SKM-1 (cell line): Measurements from ENCODE around the gene CLDN20.
"Not testable (repeated sequence)": the region's sequence is repeated elsewhere in the genome, so short reads cannot be mapped to it uniquely, and the experiment has no call there.

Experiments used
- DNase-seq: peaks from one replicate; lab custom pipeline; 2025; ENCODE audit not compliant: unreplicated experiment; lab: John Stamatoyannopoulos, UW

The CLDN20 gene, protein sequence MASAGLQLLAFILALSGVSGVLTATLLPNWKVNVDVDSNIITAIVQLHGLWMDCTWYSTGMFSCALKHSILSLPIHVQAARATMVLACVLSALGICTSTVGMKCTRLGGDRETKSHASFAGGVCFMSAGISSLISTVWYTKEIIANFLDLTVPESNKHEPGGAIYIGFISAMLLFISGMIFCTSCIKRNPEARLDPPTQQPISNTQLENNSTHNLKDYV

DNA sequence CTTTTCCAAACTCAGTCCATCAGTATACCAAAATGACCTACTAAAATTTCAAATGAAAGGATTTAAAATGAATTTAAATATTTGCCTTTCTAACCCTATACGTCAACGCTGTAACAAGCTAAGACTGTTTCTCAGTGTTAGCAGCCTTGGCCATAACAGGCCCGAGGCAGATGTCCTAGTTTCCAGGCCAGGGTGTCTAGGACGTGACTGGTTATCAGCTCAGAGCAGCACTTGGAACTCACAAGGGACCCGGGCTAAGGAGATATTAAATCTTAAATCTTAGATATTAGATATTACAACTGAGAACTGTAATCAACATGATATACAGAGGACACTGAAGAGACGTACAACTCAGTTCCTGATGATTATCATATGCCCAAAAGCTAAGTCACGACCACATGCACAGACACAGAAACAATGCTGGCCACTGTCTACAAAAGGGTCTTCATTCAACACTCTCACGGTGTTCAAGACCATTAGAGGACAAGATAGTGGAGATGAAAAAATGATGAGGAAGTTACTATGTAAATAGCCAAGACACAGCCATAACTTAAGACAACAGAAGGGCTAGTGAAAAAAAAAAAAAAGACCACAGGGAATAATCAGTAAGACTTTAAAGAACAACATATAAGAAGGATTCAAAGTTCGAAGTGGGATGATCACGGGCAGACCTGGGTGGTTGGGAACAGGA, at the start of gene CLDN20:
Gene CLDN20 (plus strand): TSS at position 641 of the 691 bp plus-strand sequence. CDS start 11,707 bp downstream, outside the sequence.
- no peak for DNase-seq

DNA sequence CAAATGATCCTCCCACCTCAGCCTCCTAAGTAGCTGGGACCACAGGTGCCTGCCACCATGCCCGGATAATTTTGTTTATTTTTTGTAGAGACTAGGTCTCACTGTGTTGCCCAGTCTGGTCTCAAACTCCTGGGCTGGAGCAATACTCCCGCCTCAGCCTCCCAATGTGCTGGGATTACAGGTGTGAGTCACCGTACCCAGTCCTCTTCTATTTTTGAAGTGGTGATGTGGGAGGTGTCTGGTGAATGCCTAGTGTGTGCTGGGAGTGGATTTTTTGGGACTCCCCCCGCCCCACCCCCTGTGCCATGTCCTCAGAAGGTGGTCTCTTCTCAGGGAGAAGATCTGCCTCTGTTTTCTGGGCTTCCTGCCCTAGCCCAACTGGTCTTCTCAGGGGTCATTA, 47.9 kb upstream of the CLDN20 start:
- no peak for DNase-seq

DNA sequence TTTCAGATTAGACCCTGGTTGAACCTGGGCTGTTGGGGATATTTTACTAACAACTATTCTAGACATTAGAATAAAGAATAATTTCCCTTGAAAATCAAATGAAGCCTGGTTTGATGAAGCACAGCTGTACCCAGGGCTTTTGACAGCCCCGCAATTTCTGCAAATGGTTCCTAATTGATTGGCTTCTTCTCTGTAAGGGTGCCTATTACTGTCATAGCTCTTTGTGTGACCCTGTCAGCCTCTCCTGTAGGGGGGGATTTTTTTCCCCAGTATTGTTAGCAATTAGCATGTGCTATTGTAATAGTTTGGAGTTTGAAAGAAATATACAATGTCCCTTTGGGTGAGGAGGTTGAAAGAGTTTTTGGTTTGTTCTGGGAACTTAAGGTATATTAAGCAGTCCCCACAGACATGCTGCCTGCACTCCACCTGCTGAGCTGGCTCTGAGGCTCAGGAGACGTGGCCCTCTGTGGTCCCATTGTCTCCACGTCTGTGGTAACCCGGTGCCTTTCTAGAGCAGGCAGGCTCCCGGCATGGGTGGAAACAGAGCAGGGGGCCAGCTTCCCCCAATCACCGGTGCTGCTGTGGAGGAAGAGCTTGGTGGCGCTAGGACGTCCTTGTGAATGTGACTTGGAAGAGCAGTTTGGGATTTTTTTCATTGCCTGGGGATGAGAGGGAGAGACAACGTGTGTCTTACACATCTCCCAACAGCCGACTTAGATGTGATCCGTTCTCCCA, 47.3 kb upstream of the CLDN20 start:
- no peak for DNase-seq

DNA sequence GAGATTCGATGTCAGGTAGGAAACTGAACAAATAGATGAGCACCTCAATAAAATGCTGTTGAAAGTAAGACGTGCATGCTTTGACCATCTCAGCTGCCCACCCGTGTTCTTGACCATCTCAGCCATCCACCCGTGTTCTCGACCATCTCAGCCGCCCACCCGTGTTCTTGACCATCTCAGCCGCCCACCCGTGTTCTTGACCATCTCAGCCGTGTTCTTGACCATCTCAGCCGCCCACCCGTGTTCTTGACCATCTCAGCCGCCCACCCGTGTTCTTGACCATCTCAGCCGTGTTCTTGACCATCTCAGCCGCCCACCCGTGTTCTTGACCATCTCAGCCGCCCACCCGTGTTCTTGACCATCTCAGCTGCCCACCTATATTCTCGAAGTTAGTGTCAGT, 45.1 kb upstream of the CLDN20 start:
- not testable (repeated sequence) for DNase-seq

DNA sequence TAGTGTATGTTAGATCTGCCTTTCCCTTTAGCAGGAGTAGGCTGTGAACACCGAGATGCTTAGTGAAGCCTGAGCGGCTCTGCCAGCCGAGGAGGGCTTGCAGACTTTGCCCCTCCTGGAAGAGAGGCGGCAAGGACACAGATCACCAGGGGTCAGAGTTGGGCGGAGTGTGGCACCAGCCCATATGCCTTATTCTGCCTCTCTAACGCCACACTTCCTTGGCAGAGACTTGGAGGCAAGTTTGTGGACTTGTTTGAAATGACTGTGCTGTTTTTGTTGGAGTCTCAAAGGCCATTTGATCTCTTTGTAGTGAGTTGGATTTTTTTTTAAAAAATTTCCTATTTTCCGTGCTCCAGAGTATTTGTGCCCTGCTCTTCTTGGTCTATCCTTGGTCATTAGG, 44.5 kb upstream of the CLDN20 start:
- DNase-seq = no peak

DNA sequence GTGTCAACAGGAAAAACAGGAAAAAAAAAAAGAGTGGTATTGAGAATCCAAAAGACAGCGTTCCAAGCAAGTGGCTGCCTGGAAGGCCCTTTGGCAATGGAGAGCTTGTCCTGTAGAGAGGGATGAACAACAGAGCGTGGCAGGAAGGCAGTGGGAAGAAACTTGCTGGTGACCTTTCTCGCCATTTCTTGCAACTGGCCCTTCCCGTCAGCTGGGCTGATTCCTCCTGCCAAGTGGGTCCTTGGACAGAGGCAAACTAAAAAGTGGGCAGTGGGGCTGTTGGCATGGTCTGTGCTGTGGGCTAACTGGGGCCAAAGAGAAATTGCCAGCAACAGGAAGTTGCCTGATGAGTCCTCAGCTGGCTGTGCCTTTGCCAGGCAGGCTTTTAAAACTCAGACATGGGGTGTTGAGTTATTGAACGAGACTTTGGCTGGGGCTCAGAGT, 43.9 kb upstream of the CLDN20 start:
- DNase-seq = no peak

DNA sequence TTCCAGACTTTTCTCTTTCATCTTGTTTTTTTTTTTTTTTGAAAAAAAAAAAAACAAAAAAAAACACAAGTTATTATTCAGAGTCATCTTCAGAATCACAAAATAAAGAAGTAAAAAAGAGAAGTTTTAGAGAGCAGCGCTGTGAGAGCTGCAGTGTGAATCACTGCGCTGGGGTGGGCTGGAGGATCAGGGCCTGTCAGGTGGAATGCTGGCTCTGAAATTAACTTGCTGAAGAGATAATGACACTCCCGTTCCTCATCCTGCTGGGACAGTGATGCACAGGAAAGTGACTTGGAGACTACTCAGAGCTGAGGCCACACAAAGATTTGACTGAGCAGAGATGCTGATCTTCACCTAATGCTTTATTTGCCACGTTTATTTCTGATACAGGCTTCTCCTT, 42.7 kb upstream of the CLDN20 start:
- DNase-seq = no peak

DNA sequence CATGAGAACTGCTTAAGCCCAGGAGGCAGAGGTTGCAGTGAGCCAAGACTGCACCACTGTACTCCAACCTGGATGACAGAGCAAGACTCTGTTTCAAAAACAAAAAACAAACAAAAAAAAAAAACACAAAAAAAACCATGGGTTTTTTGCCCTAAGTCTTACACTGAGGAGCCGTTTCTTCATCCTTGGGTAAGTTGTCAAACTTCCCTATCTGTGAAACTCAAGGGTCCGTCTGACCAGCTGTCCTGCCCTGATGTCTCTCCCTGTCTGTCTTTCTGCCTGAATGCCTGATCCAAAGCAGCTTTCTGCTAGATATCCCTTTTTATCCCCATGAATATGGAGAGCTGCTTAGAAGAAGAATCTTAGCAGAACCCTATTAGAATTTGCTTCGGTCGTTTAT, 41.3 kb upstream of the CLDN20 start:
- DNase-seq = no peak

DNA sequence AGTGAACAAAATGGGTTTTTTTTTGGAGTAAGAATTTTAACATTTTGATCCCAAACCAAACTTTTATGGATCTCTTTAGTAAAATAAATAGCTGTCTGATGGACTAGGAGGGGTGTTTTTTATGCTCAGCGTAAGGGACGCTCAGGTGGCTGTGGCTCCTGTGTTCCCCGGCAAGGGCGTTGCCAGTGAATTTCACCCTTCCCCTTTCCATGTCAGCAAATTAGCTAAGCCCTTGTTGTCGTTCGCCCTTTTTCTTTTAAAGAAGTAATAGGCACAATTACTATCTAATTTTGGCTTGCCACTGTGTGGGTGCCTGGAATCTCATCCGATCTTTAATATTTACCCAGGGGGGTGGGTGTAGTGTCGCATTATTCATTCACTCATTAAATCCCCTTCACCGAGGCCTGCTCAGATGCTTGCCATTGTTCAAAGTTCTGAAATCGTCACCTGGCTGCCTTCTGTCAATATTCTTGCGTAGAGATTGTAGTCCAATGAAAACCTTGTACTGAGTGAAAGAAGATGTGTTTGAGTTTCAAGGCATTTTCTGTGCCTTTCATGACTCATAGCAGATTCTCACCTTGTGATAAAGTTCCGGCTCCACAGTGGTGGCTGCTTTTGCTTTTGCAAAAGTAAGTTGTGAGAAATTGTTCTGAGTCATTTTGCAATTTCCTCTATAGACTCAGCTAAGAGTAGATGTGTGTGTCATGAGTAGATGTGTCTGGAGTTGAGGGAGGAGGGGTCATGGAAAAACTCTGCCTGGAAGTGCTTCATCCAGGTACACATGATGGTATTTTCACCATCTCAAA, 40.0 kb upstream of the CLDN20 start:
- DNase-seq = peak; percentile 71

DNA sequence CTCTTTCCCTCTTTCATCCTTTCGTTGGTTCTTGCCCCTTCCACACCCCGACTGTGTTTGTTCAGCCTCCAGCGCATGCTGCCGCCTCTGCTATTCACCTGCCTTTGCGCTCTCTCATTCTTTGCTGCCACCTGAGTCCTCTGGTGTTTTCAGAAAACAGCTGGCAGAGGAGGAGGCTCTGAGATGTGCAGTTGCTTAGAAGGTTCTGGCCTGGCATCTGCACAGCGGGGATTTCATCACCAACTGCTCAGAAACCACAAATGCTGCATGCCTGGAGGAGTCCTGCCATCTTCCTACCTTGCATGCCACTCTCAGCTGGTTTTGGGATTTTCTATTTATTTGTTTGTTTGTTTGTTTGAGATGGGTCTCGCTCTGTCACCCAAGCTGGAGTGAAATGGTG, 39.2 kb upstream of the CLDN20 start:
- no peak for DNase-seq

DNA sequence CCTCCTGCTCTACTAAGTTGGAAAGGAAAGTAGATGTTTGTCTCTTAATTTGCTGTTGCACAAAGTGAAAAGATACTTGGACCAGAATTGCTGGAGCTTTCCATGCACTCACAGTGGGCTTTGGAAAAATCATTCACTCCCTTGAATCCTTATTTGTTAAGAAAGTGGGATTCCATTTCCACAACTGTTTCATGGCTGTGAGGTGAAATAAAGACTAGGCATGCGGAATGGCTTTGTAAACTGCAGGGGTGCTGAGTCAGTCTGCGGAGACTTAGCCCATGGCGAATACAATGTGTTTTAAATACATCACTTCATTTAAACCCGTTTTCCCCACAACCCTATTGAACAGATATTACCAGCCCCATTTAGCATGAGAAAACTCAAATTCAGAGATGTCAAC, 36.8 kb upstream of the CLDN20 start:
- no peak for DNase-seq

DNA sequence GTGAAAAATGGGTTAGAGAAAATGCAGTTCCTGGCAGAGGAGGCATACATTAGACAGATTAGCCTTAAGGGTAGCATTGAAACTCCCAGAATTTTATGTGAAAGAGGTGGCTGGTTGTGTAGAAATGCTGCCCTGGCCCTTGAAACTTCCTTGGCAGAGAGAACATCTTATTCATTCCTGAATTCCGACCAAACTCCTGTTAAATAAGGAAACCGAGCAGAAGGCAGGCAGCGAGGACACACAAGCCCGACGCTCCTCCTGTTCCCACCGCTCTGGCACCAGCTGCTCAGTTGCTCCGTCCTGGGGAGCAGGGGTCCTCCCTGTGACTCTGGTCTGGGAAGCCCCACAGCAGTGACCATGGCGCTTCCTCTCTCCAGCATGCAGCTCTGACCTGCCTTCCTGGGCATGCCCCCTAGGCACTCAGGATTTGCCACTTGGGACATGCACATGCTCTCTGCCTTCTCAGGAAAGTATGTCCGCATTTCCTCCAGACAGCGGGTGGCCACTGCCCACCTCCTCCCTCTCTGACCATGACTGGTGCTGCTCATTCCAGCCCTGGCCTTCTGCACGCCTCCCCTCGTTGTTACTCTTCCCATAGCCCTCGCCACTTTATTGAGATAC, 35.2 kb upstream of the CLDN20 start:
- DNase-seq = no peak

DNA sequence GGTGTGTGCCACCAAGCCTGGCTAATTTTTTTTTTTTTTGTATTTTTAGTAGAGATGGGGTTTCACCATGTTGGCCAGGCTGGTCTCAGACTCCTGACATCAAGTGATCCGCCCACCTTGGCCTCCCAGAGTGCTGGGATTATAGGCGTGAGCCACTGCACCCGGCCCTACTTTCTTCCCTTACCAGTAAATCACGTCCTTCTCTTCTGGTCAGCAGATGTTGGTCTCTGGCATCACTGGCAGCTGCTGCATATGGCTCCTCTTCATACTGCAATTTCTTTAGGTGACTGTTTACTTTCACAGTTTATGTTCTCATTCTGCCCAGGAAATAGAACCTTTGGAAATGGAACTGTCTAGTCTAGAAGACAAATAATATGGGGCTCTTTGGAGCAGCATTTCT, 32.8 kb upstream of the CLDN20 start:
- DNase-seq = not testable (repeated sequence)

DNA sequence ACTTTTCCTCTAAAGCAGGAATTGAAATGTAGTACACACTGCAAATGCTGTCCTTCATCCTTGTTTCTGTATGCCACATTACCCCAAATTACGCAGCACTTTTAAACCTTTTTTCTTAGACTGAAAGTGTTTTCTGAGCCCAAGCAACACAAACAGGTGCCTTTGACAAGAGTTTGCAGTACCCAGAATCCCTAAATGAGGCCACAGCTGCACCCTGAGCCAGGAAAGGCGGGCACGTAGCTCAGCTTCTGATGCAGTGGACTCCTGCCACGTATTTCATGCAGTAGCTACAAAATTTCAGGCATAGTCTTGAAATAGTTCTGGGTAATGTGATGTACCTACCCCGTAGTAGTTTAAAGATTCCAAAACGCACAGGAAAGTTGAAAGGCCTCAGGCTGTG, 31.0 kb upstream of the CLDN20 start:
- DNase-seq = no peak

DNA sequence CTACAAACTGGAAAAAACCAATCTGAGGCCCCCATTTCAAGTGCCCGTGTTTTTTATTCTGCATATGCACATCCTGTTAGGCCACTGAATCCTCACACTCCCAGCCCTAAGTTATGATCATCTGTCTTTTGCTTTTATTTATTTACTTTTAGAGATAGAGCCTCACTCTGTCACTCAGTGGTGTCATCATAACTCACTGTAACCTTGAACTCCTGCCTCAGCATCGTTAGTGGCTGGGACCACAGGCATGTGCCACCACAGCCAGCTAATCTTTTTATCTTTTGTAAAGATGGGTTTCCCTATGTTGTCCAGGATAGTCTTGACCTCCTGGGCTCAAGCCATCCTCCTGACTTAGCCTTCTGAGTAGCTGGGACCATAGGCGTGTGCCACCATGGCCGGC, 29.6 kb upstream of the CLDN20 start:
- DNase-seq = no peak

DNA sequence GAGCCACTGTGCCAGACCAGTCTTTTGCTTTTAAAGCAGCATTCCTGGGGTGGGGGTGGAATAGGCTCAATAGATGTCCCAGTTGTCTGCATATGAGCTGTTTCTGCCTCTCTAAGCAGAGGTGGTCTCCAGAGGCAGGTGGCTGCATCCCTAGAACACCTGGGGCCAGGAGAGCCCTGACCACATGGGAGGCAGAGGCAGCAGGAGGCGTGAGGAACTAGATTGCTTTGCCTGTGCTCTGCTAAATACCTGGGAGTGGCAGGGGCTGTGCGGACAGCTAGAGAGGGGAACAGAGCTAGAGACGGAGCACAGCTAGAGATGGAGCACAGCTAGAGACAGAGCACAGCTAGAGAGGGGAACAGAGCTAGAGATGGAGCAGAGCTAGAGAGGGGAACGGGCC, 29.1 kb upstream of the CLDN20 start:
- DNase-seq = no peak

DNA sequence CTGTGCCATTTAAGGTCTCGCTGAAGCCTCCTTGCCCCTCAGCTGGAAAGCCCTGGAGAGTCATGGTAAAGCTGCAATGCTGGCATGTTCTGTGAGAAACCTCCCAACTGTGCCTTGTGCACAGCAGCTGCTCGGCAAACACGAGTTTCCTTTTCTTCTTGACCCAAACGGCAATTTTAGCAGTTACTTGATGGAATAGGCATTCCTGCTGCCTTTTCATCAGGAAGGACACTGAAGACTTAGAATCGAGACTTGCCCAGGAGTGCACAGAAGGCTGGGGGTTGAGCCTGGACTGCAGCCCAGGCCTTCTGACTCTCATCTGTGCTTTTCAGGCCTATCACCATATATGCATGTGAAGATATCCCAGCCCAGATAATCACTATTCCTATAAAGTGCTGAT, 28.7 kb upstream of the CLDN20 start:
- no peak for DNase-seq

DNA sequence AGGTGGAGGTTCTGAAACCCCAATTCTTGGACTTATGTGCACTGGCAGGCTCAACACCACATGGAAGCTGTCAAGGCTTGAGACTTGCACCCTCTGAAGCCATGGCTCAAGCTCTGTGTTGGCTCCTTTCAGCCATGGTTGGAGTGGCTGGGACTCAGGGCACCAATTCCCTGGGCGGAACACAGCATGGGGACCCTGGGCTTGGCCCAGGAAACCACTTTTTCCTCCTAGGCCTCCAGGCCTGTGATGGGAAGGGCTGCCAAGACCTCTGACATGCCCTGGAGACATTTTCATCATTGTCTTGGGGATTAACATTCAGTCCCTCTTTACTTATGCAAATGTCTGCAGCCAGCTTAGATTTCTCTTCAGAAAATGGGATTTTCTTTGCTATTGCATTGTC, 26.2 kb upstream of the CLDN20 start:
- DNase-seq = no peak

DNA sequence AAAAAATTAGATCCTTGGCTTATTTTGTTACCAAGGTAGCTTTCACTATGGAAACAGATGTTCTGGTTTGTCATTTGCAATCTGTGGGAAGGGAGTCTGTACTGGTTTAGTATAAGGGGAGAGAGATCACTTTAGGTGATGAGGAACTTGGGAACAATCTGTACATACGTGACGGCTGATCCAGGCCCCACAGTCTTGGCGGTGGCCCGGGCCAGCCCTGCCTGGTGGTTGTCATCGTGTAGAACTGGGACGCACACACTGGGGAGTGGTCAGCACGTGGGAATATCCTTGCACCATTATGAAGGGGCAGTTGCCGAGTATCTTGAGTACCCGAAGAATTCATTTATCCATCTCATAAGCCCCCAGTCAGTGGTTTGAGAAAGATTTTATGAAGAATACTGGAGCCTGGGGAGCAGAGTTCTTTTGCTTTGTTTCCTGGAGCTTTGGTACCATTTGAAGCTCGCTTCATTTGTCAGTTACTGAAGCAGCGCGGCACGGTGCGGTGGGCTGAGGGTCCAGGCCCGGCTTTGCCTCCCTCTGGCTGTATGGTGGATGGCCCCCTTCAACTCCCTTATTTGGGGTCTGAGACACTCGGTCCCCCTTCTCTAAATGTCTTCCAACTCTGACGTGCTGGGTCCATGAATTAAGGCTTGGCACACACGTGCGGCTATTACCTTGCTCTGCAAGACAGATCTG, 22.8 kb upstream of the CLDN20 start:
- no peak for DNase-seq

DNA sequence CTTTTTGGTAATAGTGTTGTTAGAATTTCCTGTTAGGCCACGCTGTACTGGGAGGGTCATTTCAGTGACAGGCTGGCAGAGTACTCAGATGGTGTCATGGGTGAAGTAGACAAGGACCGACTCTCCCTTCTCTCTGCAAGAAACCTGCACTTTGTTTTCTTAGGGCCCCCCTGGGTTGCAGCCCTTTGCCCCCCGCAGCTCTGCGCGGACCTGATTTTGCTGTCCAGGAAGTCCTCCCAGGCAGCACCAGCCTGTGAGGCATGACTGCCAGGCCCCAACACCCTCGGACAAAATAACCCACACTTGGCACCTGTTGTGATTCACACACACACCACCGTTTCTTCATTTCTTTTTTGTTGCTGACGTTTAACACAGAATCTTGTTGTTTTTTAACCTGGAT, 21.8 kb upstream of the CLDN20 start:
- DNase-seq = no peak
